ENCODE measurements around the gene DGUOK.

The DGUOK gene

GRCh38 chr2:73984922-73985307 is 58.2 kb downstream of the DGUOK start:
- ChIA-PET CTCF (no interaction called here), POLR2A (interaction anchor here (1.4 kb wide), 1 partner anchor 9 kb away, joined by 4 read pairs; no protein-coding TSS in a partner anchor)
- TF ChIP-seq CTCF (IDR thresholded peaks at IDR 0.05; ENCODE audit: control extremely low read depth, extremely low read depth, low read depth, missing control alignments), result no peak
- peak; percentile 61 for DNase-seq (ENCODE audit: extremely low spot score)

GRCh38 chr2:73985308-73986084 is 58.8 kb downstream of the DGUOK start:
- POLR2A ChIA-PET, result interaction anchor here (0.6 to 1.4 kb wide), 2 partner anchors 8 to 13 kb away, joined by 3 to 4 read pairs; no protein-coding TSS in a partner anchor
- CTCF ChIA-PET, result interaction anchor here (1.3 to 1.4 kb wide), 2 partner anchors 10 to 55 kb away, joined by 3 read pairs; no protein-coding TSS in a partner anchor
- no peak for TF ChIP-seq CTCF (IDR thresholded peaks at IDR 0.05; ENCODE audit: control extremely low read depth, extremely low read depth, low read depth, missing control alignments)
- peak; percentile 76 for DNase-seq (ENCODE audit: extremely low spot score)

GRCh38 chr2:73986085-73986681 is 59.5 kb downstream of the DGUOK start:
- CTCF ChIA-PET, result interaction anchor here (1.2 to 2.8 kb wide), 7 partner anchors 10 to 162 kb away, joined by 3 to 8 read pairs (median 4); no protein-coding TSS in a partner anchor
- TF ChIP-seq CTCF (IDR thresholded peaks at IDR 0.05; ENCODE audit: control extremely low read depth, extremely low read depth, low read depth, missing control alignments), result no peak
- POLR2A ChIA-PET, result interaction anchor here (0.6 to 1.4 kb wide), 2 partner anchors 8 to 14 kb away, joined by 3 to 4 read pairs; no protein-coding TSS in a partner anchor
- no peak for DNase-seq (ENCODE audit: extremely low spot score)

- POLR2A ChIA-PET, result interaction anchor here (0.5 to 0.6 kb wide), 3 partner anchors 14 to 163 kb away, joined by 3 to 9 read pairs (median 3); no protein-coding TSS in a partner anchor
- DNase-seq (ENCODE audit: extremely low spot score), result peak; percentile 52
- TF ChIP-seq CTCF (IDR thresholded peaks at IDR 0.05; ENCODE audit: control extremely low read depth, extremely low read depth, low read depth, missing control alignments), result peak; percentile 32
- CTCF ChIA-PET, result interaction anchor here (0.7 to 2.8 kb wide), 30 partner anchors 8 to 348 kb away, joined by 3 to 10 read pairs (median 4); no protein-coding TSS in a partner anchor
These were observed 60.6 kb downstream of the DGUOK start for GRCh38 chr2:73987109-73987947.

GRCh38 chr2:73987948-73988700 is 61.4 kb downstream of the DGUOK start:
- no peak for TF ChIP-seq CTCF (IDR thresholded peaks at IDR 0.05; ENCODE audit: control extremely low read depth, extremely low read depth, low read depth, missing control alignments)
- POLR2A ChIA-PET, result interaction anchor here (0.5 to 0.9 kb wide), 4 partner anchors 17 to 162 kb away, joined by 3 to 9 read pairs (median 4); no protein-coding TSS in a partner anchor
- CTCF ChIA-PET, result interaction anchor here (0.7 to 2.8 kb wide), 28 partner anchors 9 to 347 kb away, joined by 3 to 10 read pairs (median 4); no protein-coding TSS in a partner anchor
- no peak for DNase-seq (ENCODE audit: extremely low spot score)

Data from GM10248 (cell line).